ENCODE results near the gene LITAFD.

LITAFD gene

DNA sequence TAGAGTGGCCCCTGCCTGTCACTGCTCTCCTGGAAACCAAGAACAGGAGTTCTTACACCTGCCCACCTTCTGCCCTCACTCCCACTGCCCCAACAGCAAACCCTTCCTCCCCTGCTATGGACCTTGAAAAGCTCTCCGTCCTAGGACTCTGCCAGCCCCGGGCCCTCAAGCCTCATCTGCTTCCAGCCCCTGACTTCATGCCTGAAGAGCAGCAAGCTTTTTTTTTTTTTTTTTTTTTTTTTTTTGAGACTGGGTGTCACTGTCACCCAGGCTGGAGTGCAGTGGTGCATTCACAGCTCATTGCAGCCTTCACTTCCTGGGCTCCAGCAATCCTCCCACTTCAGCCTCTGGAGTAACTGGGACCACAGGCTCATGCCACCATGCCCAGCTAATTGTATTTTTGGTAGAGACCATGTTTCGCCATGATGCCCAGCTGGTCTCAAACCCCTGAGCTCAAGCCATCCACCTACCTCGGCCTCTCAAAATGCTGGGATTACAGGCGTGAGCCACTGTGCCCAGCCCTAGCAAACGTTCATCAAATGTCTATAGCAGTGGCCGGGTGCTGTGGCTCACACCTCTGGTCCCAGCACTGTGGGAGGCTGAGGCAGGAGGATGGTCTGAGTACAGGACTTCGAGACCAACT is 30.3 kb upstream of the LITAFD start:
- FAIRE-seq: no peak
- no peak for DNase-seq (ENCODE audit: insufficient read length, low spot score)
- TF ChIP-seq POLR2A (IDR thresholded peaks at IDR 0.05; ENCODE audit: low read depth, low read length): no peak

DNA sequence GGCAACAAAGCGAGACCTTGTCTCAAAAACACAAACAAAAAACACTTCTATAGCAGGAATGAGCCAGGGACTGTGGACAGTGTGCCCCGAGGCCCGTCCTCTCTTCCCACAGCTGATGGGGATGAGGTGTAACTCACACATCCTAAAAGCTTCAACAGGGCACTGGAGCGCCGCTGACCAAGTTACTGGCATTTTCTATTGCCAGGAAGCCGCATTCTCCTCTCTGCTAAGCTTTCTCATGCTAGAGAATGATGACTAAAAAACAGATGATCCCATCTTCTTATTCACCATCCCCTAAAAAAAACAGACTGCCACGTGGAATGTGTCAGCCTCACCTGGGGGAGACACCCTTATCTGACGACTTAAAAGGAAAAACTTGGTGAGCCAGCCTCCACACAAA is 29.6 kb upstream of the LITAFD start:
- no peak for TF ChIP-seq POLR2A (IDR thresholded peaks at IDR 0.05; ENCODE audit: low read depth, low read length)
- DNase-seq (ENCODE audit: insufficient read length, low spot score) (no peak), FAIRE-seq (no peak)

- no peak for FAIRE-seq
- no peak for TF ChIP-seq POLR2A (IDR thresholded peaks at IDR 0.05; ENCODE audit: low read depth, low read length)
Measured at GRCh38 chr16:8853150-8853549, 29.0 kb upstream of the LITAFD start.

GRCh38 chr16:8853611-8854010 is 28.5 kb upstream of the LITAFD start:
- no peak for TF ChIP-seq POLR2A (IDR thresholded peaks at IDR 0.05; ENCODE audit: low read depth, low read length)
- FAIRE-seq (no peak), DNase-seq (ENCODE audit: insufficient read length, low spot score) (no peak)

More at GRCh38 chr16:8853150-8853549, 29.0 kb upstream of the LITAFD start:
- no peak for DNase-seq (ENCODE audit: insufficient read length, low spot score)

DNA sequence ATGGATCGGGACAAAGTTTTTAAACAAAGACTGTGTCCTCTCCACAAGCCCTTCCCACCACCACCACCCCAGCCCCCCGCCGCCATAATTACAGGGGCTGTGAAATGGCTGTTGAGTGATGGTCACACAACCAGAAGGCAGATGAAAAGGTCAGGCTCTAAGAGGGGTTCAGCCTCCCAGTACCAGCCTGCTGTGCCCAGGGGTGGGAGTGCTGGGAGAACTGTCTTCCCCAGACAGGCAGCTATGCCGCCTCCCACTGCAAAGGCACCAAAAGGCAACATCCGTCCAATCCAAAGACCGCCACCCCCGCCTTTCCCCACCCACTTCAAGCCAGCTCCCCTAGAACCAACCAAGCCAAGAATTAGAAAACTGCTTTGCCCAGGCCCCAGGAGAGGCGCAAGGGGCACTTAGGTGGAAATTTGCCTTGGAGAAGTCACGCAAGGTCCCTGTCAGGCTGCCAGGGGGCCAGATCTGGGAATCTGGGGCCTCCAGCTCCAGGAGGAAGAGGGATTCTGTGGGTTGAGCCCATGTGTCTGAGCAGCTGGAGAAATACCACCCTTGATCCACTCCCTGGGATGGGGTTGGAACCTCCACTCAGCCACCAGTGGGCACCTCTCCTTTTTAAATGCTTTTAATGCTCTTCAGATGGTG is 27.7 kb upstream of the LITAFD start:
- FAIRE-seq (no peak), DNase-seq (ENCODE audit: insufficient read length, low spot score) (no peak)
- no peak for TF ChIP-seq POLR2A (IDR thresholded peaks at IDR 0.05; ENCODE audit: low read depth, low read length)

- TF ChIP-seq POLR2A (IDR thresholded peaks at IDR 0.05; ENCODE audit: low read depth, low read length): no peak
- DNase-seq (ENCODE audit: insufficient read length, low spot score) (no peak), FAIRE-seq (no peak)
Measured at GRCh38 chr16:8855051-8855786, 26.9 kb upstream of the LITAFD start.

GRCh38 chr16:8855972-8856371 is 26.2 kb upstream of the LITAFD start:
- FAIRE-seq: no peak
- no peak for TF ChIP-seq POLR2A (IDR thresholded peaks at IDR 0.05; ENCODE audit: low read depth, low read length)
- DNase-seq (ENCODE audit: insufficient read length, low spot score): no peak

DNA sequence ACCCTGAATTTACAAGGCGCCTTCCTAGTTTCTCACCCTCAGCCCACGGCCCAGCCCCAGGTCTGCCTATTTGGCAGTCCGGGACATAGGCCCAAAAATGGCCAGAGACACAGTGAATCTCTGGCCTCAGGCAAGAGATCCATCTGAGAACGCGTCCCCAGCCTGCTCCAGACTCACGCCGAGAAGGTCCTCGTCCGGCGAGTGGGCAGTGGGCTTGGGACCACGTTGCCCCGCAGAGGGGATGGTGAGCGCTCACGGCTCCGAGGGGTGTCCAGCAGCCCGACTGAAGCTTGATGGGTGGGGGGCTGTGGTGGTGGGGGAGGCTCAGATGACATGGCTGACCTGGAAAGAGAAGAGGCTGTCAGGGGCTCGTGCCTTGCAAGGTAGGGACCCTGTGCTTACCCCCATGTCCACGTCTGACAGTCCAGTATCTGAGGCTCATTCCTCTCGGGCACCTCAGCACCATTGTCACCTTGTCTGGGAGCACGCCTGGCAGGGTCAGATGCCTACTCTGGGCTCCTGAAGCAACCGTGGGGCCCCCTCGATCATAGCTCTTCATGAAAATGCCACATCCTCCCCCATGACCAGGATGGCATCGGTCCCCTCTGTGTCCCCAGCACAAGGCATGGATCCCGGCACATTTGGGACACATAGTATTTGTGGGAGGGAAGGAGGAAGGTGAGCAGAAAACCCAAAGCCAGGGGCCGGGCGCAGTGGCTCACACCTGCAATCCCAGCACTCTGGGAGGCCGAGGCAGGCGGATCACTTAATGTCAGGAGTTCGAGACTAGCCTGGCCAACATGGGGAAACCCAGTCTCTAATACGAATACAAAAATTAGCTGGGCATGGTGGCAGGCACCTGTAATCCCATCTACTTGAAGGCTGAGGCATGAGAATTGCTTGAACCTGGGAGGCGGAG is 22.9 kb upstream of the LITAFD start:
- TF ChIP-seq POLR2A (IDR thresholded peaks at IDR 0.05; ENCODE audit: low read depth, low read length): no peak
- DNase-seq (ENCODE audit: insufficient read length, low spot score) (no peak), FAIRE-seq (no peak)

GRCh38 chr16:8859913-8860881 is 22.0 kb upstream of the LITAFD start:
- no peak for FAIRE-seq
- TF ChIP-seq POLR2A (IDR thresholded peaks at IDR 0.05; ENCODE audit: low read depth, low read length): no peak
- DNase-seq (ENCODE audit: insufficient read length, low spot score): no peak

GRCh38 chr16:8861563-8862308 is 20.4 kb upstream of the LITAFD start:
- no peak for DNase-seq (ENCODE audit: insufficient read length, low spot score)
- FAIRE-seq: no peak
- TF ChIP-seq POLR2A (IDR thresholded peaks at IDR 0.05; ENCODE audit: low read depth, low read length): no peak

DNA sequence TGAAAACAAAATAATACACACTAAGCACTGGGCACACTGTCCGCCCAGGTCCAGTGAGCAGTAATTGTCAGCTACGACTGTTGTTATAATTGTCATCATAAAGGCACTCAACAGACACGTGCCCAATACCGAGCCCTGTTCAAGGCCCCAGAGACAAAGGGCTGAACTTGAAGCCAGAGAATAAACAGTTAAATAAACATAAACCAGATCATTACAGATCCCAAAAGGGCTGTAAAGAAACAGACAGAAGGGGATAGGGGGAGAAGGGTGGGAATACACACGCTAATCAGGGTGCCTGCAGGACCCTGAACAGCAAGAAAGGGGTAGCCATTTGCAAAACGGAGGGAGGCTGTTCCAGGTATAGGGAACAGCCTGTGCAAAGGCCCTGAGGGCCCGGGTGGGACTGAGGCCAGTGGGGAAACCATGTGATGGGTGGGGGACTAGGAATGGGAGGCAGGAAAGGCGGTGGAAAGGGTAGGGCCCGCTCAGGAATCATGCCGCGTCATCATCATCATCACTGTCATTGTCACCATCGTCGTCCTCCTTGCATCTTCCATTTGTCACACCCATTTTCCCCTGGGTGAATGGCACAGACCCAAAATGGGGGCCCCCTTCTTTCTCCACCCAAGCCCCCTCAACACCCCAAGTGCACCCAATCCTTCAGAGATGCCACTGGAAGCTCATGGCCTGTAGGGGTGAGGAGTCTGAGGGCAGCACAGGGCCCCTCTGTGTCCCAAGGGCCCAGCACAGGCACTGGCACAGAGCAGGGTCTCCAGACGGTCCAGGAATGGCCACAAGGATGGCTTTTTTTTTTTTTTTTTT is 19.6 kb upstream of the LITAFD start:
- FAIRE-seq: no peak
- TF ChIP-seq POLR2A (IDR thresholded peaks at IDR 0.05; ENCODE audit: low read depth, low read length): no peak

More for the DNA sequence above, 19.6 kb upstream of the LITAFD start:
- no peak for DNase-seq (ENCODE audit: insufficient read length, low spot score)
